ENCODE results near the gene PANX2.

PANX2 gene

GRCh38 chr22:50178871-50179869, 8.6 kb downstream of the PANX2 start:
- intact Hi-C loops (cut with DNase I): no loop called here
- DNase-seq: peak in 3 of 42 donors; percentile 3 to 39 (median 5)

- intact Hi-C loops (cut with DNase I): no loop called here
- peak in 2 of 42 donors; percentile 2 to 5 for DNase-seq
Observed at GRCh38 chr22:50179937-50180726, 9.6 kb downstream of the PANX2 start.

- intact Hi-C loops (cut with DNase I): no loop called here
- DNase-seq: peak in 4 of 42 donors; percentile 3 to 36 (median 16)
Observed at GRCh38 chr22:50180727-50181521, 10.4 kb downstream of the PANX2 start.

GRCh38 chr22:50182176-50183081, 11.9 kb downstream of the PANX2 start:
- intact Hi-C loops (cut with DNase I): no loop called here
- DNase-seq: peak in 3 of 42 donors; percentile 6 to 28 (median 17)

GRCh38 chr22:50183141-50183971, 12.8 kb downstream of the PANX2 start:
- peak in 1 of 42 donors; percentile 3 for DNase-seq

GRCh38 chr22:50184004-50184901, 13.7 kb downstream of the PANX2 start:
- intact Hi-C loops (cut with DNase I): no loop called here
- DNase-seq: peak in 16 of 42 donors; percentile 31 to 71 (median 54)

More at GRCh38 chr22:50183141-50183971, 12.8 kb downstream of the PANX2 start:
- intact Hi-C loops (cut with DNase I): no loop called here

GRCh38 chr22:50184902-50185374, 14.4 kb downstream of the PANX2 start:
- no peak for DNase-seq
- intact Hi-C loops (cut with DNase I): no loop called here

GRCh38 chr22:50185375-50186087, 15.0 kb downstream of the PANX2 start, which contains the start of gene TRABD:
Gene TRABD (plus strand): TSS chr22:50185913. CDS start chr22:50193061, 7,148 bp downstream.
- intact Hi-C loops (cut with DNase I): no loop called here
- peak; percentile 59 to 96 (median 91) for DNase-seq

GRCh38 chr22:50186181-50186714, 15.7 kb downstream of the PANX2 start:
- DNase-seq: peak in 1 of 42 donors; percentile 51
- intact Hi-C loops (cut with DNase I): no loop called here

- DNase-seq: peak in 1 of 42 donors; percentile 4
- intact Hi-C loops (cut with DNase I): no loop called here
Observed at GRCh38 chr22:50186761-50187523, 16.4 kb downstream of the PANX2 start.

GRCh38 chr22:50188356-50188755, 17.8 kb downstream of the PANX2 start:
- intact Hi-C loops (cut with DNase I): no loop called here
- peak in 1 of 42 donors; percentile 3 for DNase-seq

- no peak for DNase-seq
- intact Hi-C loops (cut with DNase I): no loop called here
Observed at GRCh38 chr22:50189184-50189848, 18.8 kb downstream of the PANX2 start.

GRCh38 chr22:50189849-50190181, 19.3 kb downstream of the PANX2 start:
- DNase-seq: no peak
- intact Hi-C loops (cut with DNase I): loop anchor here (10.0 kb wide), 1 partner anchor 225 kb away; the partner anchor contains the start of gene PIM3
